ENCODE data around the gene ZBTB46. TPM values are rescaled to one million over a fixed set of nuclear protein-coding genes. Genes with fewer than 3 reads are reported as not detected.
"Not testable (repeated sequence)": the region's sequence is repeated elsewhere in the genome, so short reads cannot be mapped to it uniquely, and the experiment has no call there.

The ZBTB46 gene
- total RNA-seq, 2 donors from 2014 or later: 3.0 to 5.6 TPM

DNA sequence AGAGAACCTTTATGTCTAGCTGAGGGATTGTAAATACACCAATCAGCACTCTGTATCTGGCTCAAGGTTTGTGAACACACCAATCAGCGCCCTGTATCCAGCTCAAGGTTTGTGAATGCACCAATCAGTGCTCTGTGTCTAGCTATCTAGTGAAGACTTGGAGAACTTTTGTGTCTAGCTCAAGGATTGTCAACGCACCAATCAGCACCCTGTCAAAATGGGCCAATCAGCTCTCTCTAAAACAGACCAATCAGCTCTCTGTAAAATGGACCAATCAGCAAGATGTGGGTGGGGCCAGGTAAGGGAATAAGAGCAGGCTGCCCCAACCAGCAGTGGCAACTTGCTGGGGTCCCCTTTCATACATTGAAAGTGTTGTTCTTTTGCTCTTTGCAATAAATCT lies 29.9 kb downstream of the ZBTB46 start:
- DNase-seq; ATAC-seq; intact Hi-C loops (cut with DNase I, micrococcal nuclease): not testable (repeated sequence)

- ATAC-seq; DNase-seq; intact Hi-C loops (cut with DNase I, micrococcal nuclease): not testable (repeated sequence)
These were observed 30.7 kb downstream of the ZBTB46 start for GRCh38 chr20:63800411-63800810.

GRCh38 chr20:63799127-63799526 lies 31.9 kb downstream of the ZBTB46 start:
- intact Hi-C loops (cut with DNase I, micrococcal nuclease); ATAC-seq; DNase-seq: not testable (repeated sequence)

- intact Hi-C loops (cut with DNase I, micrococcal nuclease): not testable (repeated sequence)
These were observed 33.9 kb downstream of the ZBTB46 start for GRCh38 chr20:63797175-63797574.

GRCh38 chr20:63795178-63795830 lies 35.8 kb downstream of the ZBTB46 start:
- ATAC-seq (no peak), DNase-seq (no peak)
- intact Hi-C loops (cut with DNase I, micrococcal nuclease): no loop called here

More at GRCh38 chr20:63797175-63797574, 33.9 kb downstream of the ZBTB46 start:
- DNase-seq, ATAC-seq: not testable (repeated sequence)

DNA sequence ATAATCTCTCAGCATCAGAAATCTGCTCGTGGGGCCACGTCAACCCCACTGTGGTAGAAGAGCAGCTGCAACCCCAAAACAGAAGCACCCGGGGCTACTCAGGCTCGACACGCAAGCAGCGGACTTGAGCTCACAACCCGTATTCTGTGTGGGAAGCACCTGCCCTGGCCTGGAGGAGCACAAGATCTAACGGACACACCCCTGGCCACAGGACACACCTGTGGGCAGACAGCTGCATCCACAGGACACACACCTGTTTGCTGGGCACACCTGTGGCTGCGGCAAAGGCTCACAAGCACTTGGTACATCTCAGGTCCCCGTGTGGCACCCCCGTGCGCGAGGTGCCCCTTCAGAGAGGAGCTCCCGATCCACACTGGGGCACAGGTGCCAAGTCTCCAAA lies 36.5 kb downstream of the ZBTB46 start:
- ATAC-seq: no peak
- intact Hi-C loops (cut with DNase I, micrococcal nuclease): no loop called here
- no peak for DNase-seq

DNA sequence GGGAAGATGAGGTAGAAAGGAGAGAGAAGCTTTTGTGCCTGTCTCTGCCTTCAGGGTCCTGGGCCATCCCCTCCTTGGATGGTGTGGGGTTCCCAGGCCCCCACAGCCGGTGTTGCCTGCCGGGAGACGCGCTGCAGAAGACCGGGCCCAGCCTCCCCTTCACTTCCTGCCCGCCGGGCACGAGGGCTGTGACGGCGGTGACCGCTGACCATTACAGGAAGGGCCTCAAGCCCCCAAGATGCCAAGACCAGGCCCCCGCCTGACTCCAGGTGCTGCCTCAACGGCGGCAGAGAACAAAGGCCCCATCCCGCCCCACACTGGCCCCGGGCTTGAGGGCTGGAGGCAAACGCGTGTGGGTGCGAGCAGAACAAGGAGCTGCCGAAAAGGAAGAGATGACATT lies 38.2 kb downstream of the ZBTB46 start:
- ATAC-seq: no peak
- intact Hi-C loops (cut with DNase I, micrococcal nuclease): no loop called here
- DNase-seq: no peak

DNA sequence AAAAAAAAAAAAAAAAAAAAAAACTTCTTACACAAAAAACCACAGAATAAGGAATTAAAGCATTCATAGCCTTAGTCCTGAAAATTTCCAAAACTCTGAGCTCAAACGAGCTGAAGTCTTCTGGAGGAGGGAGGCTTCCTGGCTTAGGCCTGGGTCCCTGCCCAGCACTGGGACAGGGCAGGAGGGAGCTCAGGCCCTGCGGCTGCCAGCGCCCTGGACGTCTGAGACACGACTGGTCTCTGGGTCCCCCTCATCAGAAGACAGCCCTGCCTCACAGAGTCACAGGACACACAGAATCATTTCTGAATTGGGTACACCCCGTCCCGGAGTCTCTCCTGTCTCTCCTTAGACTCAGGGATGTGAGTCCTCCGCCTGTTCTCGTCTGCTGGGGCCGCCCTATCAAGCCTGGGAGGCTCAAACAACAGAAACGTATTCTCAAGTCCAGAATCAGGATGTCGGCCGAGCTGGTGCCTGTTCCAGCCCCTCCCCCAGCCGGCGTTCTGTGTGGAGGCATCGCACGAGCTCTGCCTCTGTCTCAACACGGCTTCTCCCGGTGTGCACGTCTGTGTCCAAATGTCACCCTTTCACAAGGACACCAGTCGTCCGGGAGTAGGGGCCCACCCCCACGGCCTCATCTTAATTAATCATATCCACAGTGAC lies 39.4 kb downstream of the ZBTB46 start:
- DNase-seq (no peak), ATAC-seq (no peak)
- intact Hi-C loops (cut with DNase I, micrococcal nuclease): no loop called here

GRCh38 chr20:63790572-63791168 lies 40.4 kb downstream of the ZBTB46 start:
- ATAC-seq (no peak), DNase-seq (no peak)
- intact Hi-C loops (cut with DNase I, micrococcal nuclease): no loop called here

- DNase-seq: no peak
- no peak for ATAC-seq
- intact Hi-C loops (cut with DNase I, micrococcal nuclease): no loop called here
These were observed 41.1 kb downstream of the ZBTB46 start for GRCh38 chr20:63789836-63790571.

- intact Hi-C loops (cut with DNase I, micrococcal nuclease): no loop called here
- ATAC-seq: no peak
- DNase-seq: no peak
These were observed 43.3 kb downstream of the ZBTB46 start for GRCh38 chr20:63787749-63788148.

GRCh38 chr20:63787302-63787701 lies 43.8 kb downstream of the ZBTB46 start:
- ATAC-seq (no peak), DNase-seq (no peak)
- intact Hi-C loops (cut with DNase I, micrococcal nuclease): no loop called here

GRCh38 chr20:63785691-63786131 lies 45.4 kb downstream of the ZBTB46 start:
- ATAC-seq (no peak), DNase-seq (no peak)
- intact Hi-C loops (cut with DNase I, micrococcal nuclease): no loop called here

DNA sequence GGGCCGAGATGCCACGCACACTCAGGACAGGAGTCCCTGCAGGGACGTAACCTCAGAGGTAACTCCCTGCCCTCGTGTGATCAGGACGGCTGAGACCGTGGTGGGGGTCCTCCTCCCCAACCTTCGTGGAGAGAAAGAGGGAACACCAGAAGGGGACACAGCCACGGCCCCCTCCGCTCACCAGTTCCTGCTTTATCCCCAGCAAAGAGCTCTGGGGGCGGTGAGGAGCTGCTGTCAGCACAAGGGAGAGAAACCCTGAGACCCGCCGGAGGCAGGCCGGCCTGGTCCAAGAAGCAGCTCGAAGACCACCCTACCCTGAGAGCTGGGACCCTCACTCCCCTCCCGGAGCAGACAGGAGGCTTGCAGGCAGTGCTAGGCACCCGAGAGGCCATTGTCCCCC lies 47.1 kb downstream of the ZBTB46 start:
- ATAC-seq: no peak
- no peak for DNase-seq
- intact Hi-C loops (cut with DNase I, micrococcal nuclease): no loop called here

DNA sequence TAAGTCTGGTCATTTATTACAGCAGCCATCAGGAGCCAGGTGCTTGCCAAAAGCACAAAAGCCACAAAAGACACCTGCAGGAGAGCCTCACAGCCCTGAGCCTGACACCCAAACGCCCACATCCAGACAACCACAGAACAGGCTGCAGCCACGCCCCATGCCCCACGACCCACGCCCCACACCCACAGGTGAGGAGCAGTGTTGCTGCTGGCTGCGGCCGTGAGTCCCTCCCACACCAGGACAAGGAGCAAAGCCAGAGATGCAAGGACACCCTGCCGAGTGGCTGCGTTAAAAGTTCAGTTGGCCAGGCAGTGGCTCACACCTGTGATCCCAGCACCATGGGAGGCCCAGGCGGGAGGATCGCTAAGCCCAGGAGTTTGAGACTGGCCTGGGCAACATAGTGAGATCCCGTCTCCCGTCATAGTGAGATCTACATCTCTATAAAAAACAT lies 48.5 kb downstream of the ZBTB46 start:
- DNase-seq: no peak
- no peak for ATAC-seq
- intact Hi-C loops (cut with DNase I, micrococcal nuclease): no loop called here

DNA sequence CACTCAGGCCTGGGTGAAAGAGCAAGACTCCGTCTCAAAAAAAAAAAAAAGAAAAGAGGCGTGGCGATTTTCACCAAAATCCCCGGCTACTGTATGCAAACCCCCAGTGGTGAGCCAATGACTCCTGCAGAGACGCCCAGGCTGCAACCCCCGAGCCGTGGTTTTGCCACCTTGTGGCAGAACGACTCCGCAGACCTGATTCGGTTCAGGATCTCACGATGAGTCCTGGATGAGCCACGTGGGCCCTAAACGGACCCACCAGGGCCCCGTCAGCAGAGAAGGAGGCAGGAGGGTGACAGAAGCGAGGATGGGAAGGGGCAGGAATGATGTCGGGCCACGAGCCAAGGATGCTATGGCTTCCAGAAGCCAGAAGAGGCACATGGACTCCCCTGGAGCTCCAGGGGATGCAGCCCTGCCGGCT lies 49.0 kb downstream of the ZBTB46 start:
- ATAC-seq (peak; percentile 59), DNase-seq (peak; percentile 34 to 48)

GRCh38 chr20:63781181-63781580 lies 49.9 kb downstream of the ZBTB46 start:
- DNase-seq (no peak), ATAC-seq (no peak)
- intact Hi-C loops (cut with DNase I, micrococcal nuclease): no loop called here

More for the DNA sequence above, 49.0 kb downstream of the ZBTB46 start:
- intact Hi-C loops (cut with DNase I, micrococcal nuclease): no loop called here

DNA sequence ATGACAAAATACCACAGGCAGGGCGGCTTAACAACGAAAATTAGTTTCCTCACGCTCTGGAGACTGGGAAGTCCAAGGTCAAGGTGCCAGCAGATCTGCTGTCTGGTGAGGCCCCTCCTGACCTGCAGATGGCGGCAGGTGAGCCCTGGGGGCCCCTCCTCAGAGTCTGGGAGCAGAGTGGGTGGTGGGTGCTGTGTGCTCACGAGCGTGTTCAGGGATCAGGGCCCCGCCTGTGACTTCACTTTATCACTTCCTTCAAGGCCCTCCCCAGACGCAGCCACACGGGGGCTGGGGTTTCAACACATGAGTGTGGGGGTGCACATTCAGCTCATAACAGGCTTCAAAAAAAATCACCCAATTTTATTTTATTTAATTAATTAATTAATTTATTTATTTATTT lies 52.2 kb downstream of the ZBTB46 start:
- DNase-seq (no peak), ATAC-seq (no peak)
- intact Hi-C loops (cut with DNase I, micrococcal nuclease): no loop called here

GRCh38 chr20:63778034-63778752 lies 52.9 kb downstream of the ZBTB46 start:
- DNase-seq (no peak), ATAC-seq (no peak)
- intact Hi-C loops (cut with DNase I, micrococcal nuclease): no loop called here
